ENCODE data around the gene RGS12. TPM values are rescaled to one million over a fixed set of nuclear protein-coding genes. Genes with fewer than 3 reads are reported as not detected.

The RGS12 gene
- polyA plus RNA-seq, 1 donor (not counting 4 experiments of a cell fraction or from before 2014, with no cell fraction given), result 34.0 TPM

DNA sequence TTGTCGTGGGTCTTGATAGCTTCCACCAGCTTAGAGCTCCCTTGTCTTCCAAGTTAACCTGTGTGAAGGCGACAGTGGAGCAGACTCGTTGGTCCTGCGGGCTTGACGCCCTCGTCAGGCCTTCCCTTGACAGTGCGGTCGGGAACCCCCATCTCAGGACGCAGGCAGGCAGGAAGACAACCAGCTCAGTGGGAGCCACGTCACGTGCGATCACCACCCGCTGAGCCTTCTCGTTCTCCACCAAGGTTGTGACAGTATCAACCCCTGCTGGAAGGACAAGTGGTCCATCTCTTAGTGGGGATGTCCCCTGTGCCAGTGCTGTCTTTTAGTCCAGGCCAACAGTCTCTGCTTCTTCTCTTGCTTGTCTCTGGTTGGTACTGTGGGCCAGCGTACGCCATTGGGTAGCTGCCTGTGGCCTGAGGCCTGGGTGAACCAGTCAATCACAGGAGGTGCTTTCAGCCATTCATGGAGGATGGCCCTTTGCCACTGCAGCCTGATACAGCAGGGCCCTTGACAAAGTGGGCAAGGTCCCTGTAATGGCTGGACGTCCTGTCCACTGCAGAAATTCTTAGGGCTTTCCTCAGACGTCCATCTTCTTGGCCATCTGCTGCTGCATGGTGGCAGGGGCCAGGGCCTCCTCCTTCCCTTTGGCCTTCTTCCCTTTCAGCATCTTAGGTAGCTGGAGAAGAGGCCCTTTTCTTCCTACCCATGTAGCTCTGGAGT is 31.4 kb downstream of the RGS12 start:
- H3K27me3 ChIP-seq (ENCODE audit: control insufficient read depth, extremely low read depth, insufficient read depth, low read length), result no peaks in the 10 kb centered on the region
- H3K36me3 ChIP-seq (ENCODE audit: control insufficient read depth in 2 of 2, extremely low read depth in 1 of 2, insufficient read depth in 2 of 2, low read length in 2 of 2), result no peaks in the 10 kb centered on the region
- no peak for TF ChIP-seq CTCF (optimal IDR thresholded peaks at IDR 0.05 in 1 of 3, IDR thresholded peaks at IDR 0.05 in 1 of 3, conservative IDR thresholded peaks at IDR 0.05 in 1 of 3; ENCODE audit: extremely low read depth in 1 of 3, insufficient read depth in 2 of 3, low read length in 3 of 3)
- no peak for TF ChIP-seq EZH2 (IDR thresholded peaks at IDR 0.05; ENCODE audit: low read length)
- dilution Hi-C loops (cut with MboI; ENCODE audit: extremely low pct_ligation_motif_present, low sequenced_read_pairs), result no loop called here
- H3K4me2 ChIP-seq (ENCODE audit: control insufficient read depth, extremely low read depth, insufficient read depth, low read depth, low read length), result no peak overlapping the region
- H3K9ac ChIP-seq (ENCODE audit: control insufficient read depth, extremely low read depth, insufficient read depth, low read length), result no peak overlapping the region
- no peaks in the 10 kb centered on the region for H3K4me1 ChIP-seq (ENCODE audit: control insufficient read depth, extremely low read depth, insufficient read depth, low read length)
- no peaks in the 10 kb centered on the region for H4K20me1 ChIP-seq (ENCODE audit: control insufficient read depth, extremely low read depth, insufficient read depth, low read length)
- FAIRE-seq (no peak), DNase-seq (ENCODE audit: low read depth, low spot score) (no peak)
- no peaks in the 10 kb centered on the region for H3K9me3 ChIP-seq (ENCODE audit: control insufficient read depth, low read depth, low read length)
- H3K27ac ChIP-seq (ENCODE audit: control insufficient read depth, insufficient read depth, low read length), result no peak overlapping the region
- no peaks in the 10 kb centered on the region for H3K9me1 ChIP-seq (ENCODE audit: control insufficient read depth, extremely low read depth, insufficient read depth, low read length)
- no peak overlapping the region for H2AFZ ChIP-seq (ENCODE audit: control insufficient read depth, low read length)
- H3K4me3 ChIP-seq (ENCODE audit: control insufficient read depth in 2 of 3, extremely low read depth in 1 of 3, insufficient read depth in 2 of 3, low read depth in 1 of 3, low read length in 3 of 3), result no peak overlapping the region
- no peaks in the 10 kb centered on the region for H3K79me2 ChIP-seq (ENCODE audit: control insufficient read depth, insufficient read depth, low read length)

- Histone ChIP-seq H3K36me3 (ENCODE audit: control insufficient read depth in 2 of 2, extremely low read depth in 1 of 2, insufficient read depth in 2 of 2, low read length in 2 of 2) (no peaks in the 10 kb centered on the region), H3K27me3 (ENCODE audit: control insufficient read depth, extremely low read depth, insufficient read depth, low read length) (no peaks in the 10 kb centered on the region), H2AFZ (ENCODE audit: control insufficient read depth, low read length) (no peak overlapping the region), H3K27ac (ENCODE audit: control insufficient read depth, insufficient read depth, low read length) (no peak overlapping the region), H3K4me3 (ENCODE audit: control insufficient read depth in 2 of 3, extremely low read depth in 1 of 3, insufficient read depth in 2 of 3, low read depth in 1 of 3, low read length in 3 of 3) (no peak overlapping the region), H3K4me1 (ENCODE audit: control insufficient read depth, extremely low read depth, insufficient read depth, low read length) (no peaks in the 10 kb centered on the region), H3K9me3 (ENCODE audit: control insufficient read depth, low read depth, low read length) (no peaks in the 10 kb centered on the region), H3K9ac (ENCODE audit: control insufficient read depth, extremely low read depth, insufficient read depth, low read length) (no peak overlapping the region), H3K79me2 (ENCODE audit: control insufficient read depth, insufficient read depth, low read length) (no peaks in the 10 kb centered on the region), H3K9me1 (ENCODE audit: control insufficient read depth, extremely low read depth, insufficient read depth, low read length) (no peaks in the 10 kb centered on the region), H4K20me1 (ENCODE audit: control insufficient read depth, extremely low read depth, insufficient read depth, low read length) (no peaks in the 10 kb centered on the region), H3K4me2 (ENCODE audit: control insufficient read depth, extremely low read depth, insufficient read depth, low read depth, low read length) (no peak overlapping the region)
- no peak for FAIRE-seq
- dilution Hi-C loops (cut with MboI; ENCODE audit: extremely low pct_ligation_motif_present, low sequenced_read_pairs), result no loop called here
- DNase-seq (ENCODE audit: low read depth, low spot score), result no peak
- TF ChIP-seq EZH2 (IDR thresholded peaks at IDR 0.05; ENCODE audit: low read length) (no peak), CTCF (optimal IDR thresholded peaks at IDR 0.05 in 1 of 3, IDR thresholded peaks at IDR 0.05 in 1 of 3, conservative IDR thresholded peaks at IDR 0.05 in 1 of 3; ENCODE audit: extremely low read depth in 1 of 3, insufficient read depth in 2 of 3, low read length in 3 of 3) (no peak)
Observed at GRCh38 chr4:3328814-3329663, 36.2 kb downstream of the RGS12 start.

All from keratinocyte (primary cell).